Activated naive CD4-positive, alpha-beta T cell treated with anti-CD3 and anti-CD28 coated beads, Interleukin-2, amount 50 U/mL, for 16 hours (primary cell): ENCODE data around the gene LPAR1.
"Not testable (repeated sequence)": the region's sequence is repeated elsewhere in the genome, so short reads cannot be mapped to it uniquely, and the experiment has no call there.

Experiments
- DNase-seq: peaks from one replicate; pipeline ENCODE4 v3.0.0-alpha.2; 2020

Gene LPAR1, protein sequence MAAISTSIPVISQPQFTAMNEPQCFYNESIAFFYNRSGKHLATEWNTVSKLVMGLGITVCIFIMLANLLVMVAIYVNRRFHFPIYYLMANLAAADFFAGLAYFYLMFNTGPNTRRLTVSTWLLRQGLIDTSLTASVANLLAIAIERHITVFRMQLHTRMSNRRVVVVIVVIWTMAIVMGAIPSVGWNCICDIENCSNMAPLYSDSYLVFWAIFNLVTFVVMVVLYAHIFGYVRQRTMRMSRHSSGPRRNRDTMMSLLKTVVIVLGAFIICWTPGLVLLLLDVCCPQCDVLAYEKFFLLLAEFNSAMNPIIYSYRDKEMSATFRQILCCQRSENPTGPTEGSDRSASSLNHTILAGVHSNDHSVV

DNA sequence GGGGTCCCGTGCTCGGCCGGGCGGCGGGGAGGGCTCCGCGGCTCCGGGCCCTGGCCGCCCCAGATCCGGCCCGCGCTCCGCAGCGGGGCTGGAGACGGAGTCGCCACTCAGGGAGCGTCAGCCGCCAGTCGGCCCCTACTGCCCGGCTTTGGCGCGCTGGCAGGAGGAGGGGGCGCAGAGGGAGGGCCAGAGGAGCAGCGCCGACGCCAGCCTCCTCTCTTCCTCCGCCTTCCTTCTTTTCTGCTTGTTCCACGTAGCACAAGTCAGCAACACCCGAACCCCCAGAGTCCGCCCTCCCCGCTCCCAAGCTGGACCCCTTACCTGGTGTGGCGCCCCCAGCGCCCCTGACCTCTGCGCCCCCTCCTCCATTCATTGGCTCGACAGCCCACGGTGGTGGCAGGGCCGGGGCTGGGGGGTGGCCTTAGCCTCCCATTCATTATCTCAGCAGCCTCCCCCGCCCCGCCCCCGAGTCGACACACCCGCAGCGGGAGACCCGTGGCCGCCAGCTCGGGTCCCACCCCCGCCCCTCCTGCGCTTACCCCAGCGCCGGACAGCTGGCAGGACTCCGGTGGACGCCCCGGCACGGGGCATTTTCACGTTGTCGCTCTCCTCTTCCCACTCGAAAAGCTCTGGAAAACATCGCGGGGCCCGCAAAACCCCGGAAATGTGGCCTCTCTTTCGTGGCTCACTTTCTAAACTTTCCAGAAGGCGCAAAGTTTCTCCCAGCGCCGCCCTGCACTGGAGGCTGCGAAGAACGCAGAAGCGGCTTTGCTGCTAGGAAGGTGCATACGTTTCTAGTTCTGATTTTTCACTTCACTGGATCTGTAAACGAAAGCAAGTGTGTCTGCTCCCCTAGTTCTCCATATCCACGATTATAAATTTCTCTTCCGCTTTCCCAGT, at the start of gene LPAR1:
Gene LPAR1, minus strand, starts transcription at position 140 of the 900 bp plus-strand sequence. CDS start 66,353 bp downstream, outside the sequence.
- no peak for DNase-seq

DNA sequence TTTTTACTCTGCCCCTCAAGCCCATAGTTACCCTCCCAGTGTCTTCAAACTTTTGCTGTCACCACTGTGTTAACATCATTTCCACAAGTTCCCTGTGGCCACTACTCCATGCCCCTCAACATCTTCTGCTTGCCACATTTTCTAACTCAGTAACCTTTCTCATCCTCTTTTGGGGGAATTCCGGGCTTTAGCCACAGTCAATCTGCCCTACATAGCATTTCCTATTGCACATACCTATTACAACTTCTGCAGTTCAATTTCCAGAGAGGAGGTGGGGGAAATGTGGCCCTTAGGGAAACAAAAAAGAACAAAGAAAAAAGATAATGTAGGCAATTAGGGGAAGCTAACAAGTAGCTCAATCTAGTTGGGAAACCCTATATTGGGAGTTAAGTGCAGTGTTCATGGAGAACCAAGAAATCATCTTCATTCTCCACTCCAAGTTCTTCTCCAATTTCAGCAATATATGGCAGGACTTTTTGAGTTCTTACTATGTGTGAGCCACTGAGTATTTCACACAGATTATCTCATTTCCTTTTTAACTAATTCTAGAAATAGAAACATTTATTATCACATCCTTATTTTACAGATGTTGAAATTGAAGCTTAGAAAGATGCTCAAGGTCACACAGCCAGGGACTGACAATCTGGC, 40.2 kb upstream of the LPAR1 start:
- DNase-seq, result no peak

DNA sequence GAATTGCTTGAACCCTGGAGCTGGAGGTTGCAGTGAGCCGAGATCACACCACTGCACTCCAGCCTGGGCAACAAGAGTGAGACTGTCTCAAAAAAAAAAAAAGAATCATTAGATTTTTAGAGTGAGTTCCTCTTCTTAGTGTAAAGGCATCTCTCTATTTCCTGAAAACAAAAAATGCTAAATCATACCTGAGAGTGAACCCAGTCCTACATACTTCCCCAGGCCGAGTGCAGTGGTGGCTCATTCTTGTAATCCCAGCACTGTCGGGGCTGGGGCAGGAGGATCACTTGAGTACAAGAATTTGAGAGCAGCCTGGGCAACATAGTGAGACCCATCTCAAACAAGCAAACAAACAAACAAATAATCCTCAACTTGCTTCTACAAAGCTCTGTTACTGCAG, 38.2 kb upstream of the LPAR1 start:
- DNase-seq, result no peak

DNA sequence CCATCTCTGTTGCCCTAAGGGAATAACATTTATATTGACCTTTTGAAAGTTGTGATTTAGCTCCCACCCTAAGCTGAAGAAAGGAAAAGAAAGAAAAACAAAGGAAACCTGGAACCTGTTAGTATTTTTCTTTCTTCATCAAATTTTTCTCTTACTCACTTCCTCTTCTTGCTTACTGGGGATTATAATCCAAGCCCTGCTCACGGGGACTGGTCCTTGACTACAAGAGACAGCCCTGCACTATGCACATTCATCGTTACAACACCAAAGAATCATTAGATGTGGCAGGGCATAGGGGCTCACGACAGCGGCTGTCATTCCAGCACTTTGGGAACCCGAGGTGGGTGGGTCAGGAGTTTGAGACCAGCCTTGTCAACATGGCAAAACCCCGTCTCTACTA, 37.8 kb upstream of the LPAR1 start:
- no peak for DNase-seq

DNA sequence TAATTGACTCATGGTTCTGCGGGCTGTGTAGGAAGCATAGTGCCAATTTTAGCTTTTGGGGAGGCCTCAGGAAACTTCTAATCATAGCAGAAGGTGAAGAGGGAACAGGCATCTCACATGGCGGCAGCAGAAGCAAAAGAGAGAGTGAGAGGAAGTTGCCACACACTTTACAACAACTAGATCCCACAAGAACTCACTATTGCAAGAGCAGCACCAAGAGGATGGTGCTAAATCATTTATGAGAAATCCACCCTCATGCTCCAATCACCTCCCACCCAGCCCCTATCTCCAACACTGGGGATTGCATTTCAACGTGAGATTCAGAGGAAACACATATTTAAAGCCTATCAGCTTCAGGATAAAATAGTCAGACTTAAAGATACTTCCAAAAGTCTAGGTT, 36.1 kb upstream of the LPAR1 start:
- DNase-seq, result no peak

DNA sequence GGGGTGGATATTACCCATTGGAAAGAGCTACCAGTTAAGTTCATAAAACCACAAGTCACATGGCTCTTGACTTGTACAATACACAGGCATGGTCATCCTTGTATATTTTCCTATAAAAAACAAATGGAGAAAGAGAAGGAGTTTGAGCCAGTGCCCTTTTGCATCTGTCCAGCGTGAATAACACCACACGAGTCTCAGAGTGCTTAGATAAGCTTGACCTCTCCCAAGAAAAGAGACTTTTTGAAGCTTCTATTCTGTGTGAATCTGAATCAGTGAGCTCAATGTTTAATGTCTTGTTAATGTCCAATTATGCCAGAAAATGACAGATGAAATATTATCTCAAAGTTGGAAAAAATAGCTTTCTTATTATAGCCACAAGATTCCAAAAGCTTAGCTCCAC, 30.9 kb upstream of the LPAR1 start:
- DNase-seq, result no peak

DNA sequence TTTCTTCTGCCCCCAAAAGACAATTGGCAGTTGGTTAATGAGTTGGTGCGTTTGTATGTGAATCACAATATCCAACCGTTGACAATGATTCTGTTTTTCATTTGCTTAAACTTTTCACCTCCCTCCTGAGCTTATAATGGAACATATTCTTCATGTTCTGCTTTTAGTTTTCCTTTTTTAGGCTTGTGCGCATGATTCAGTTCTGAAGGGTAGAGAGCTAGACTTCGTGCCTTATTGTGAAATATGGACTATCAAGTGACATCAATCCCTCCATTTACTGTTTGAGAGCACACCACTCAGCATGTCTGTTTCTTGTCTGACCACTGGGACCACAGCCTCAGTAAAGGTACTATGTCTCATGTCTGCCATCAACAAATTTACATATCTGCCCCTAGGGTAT, 30.5 kb upstream of the LPAR1 start:
- no peak for DNase-seq

DNA sequence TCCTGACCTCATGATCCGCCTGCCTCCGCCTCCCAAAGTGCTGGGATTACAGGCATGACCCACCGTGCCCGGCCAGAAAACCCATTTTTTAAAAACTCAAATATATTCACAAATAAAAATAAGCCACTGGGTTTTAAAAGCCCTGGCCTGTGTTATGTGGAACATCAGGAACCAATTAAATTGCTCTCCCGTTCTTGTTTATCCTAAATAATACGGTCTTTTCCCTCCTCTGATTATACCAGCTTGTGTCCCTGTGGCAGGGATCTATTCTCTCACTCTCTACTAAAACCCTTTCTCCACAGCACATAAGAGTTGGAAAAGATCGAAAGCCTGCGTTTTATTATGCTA, 30.1 kb upstream of the LPAR1 start:
- no peak for DNase-seq

DNA sequence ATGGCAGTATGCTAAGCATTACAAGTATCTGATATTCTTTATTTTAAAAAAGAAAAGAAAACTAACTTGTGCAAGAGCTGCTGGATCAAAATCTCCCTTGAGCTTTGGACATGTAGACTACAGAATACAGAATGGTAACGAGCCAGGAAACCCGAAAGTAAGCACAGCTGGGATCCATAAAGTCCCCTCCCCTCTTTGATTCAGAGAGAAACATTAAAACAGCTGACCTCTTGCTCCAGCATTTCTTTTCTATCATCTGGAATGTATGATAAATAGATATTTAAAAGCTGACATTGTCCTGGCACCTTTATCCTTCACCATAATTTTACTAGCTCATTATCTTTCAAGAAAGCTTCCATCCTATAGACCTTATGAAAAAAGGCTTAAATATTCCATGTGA, 28.2 kb upstream of the LPAR1 start:
- DNase-seq, result no peak

DNA sequence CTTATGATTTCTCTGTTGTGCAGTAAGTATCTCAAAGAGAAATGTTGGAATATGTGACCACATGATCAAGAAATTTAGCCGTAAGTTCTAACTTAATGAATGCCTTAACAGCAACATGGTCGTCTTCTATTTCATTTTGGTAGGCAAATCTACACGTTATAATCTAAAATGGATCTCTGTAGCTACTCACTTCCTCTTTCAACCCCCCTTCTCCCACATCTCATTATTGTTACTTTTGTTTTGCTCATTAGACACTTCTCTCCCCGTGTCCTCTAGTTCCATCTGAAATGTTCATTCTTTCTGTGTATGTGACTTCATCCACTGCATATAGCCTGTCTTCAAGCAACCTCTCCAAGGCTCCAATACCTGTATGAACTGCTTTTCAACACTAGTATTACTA, 27.1 kb upstream of the LPAR1 start:
- no peak for DNase-seq

DNA sequence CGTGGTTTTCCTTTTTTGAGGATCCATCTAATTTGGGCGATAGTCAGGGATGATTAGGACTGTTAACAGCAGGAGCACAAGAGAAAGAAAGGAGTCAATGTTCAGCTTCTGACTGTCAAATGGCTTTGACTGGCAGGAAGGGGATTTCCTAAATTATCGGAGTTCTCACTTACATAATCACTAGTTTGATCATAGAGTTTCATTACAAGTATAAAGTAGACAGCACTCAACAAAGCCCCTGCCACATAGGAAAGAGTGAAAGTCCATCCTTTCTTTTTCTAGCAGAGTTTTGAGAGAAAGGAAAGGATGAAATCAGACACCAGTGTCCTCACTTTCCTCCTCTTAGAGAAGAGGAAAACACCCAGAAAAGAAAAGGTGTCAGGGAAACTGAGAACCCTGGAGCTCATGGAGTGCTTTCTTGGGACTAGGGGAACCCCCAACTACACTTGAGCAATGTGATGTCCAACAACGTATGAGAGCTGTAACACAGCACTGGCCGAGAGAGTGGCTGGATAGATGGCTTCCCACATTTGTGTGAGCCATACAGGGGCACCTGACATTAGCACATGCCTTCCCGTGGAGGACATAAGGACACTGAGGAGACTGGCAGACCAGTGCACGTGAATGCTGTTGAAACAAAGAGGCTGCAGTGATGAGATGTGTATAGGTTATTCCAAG, 26.0 kb upstream of the LPAR1 start:
- DNase-seq, result no peak

DNA sequence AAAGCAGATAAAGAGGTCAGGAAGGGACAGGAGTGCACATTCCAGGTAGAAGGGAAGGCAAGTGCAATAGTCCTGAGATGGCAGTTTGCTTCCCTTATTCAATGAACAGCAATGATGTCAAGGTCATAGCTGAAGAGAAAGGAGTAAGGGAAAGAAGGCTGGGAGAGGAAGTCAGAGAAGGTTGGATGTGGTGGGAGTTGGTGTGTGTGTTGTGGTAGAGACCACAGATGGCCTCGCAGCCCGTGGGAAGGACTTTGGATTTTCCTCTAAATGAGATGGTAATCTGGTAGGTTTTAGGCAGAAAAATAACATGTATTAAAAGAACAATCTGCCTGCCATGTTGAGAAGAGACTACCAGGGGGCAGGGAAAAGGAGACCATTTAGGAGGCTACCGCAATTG, 25.1 kb upstream of the LPAR1 start:
- DNase-seq, result no peak

DNA sequence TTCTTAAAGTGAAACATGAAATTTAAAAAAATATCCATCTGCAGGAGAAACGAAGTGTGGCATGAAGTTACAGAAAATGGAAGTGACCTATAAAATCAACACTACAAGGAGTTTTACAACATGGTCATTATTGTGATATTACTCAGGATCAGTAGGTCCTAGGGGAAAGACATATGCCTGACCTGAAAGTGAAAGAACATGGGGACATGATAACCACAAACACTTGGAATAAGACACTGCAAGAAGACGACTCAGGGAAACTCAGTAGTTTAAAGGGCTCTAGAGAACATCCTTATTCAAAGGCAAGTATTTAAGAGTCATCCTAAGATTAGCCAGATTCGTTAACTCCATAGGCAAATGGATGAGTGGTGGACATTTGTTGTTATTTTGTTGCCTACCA, 19.9 kb upstream of the LPAR1 start:
- DNase-seq, result no peak

DNA sequence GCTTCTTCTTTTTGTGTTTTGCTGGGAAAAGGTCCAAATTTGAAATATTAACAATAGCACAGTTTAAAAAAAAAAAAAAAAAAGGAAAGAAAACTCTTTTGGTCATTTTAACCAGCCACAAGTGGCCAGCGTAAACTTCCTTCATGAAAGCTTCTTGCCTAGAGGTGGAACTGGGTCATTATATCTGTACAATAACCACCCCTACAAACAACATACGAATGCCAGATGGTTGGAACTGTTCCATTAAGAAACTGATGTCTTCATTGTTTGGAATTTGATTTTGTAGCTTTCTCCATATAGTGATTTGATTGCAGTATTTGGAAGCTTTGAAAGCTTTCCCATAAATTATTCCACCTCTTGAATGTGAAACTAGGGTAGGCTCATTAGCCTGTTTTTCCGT, 18.3 kb upstream of the LPAR1 start:
- DNase-seq, result no peak

DNA sequence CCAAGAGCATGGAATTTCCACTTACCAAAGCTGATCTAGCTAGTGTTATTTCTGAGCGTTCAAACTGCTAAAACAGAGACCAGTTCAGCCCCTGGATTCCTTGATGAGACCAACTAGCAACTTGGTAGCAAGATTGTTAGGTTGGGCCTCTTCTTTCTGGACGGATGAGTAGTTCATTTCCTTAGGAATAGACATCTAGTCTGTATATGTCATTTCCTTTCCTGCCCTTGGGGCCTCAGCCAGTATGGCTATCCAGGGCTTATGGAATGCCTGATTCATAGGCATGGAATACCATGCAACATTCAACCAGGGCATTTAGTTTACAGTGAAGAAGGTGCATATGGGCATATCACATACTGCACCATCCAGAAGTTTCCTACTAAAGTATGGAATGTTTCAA, 14.5 kb upstream of the LPAR1 start:
- DNase-seq, result no peak

DNA sequence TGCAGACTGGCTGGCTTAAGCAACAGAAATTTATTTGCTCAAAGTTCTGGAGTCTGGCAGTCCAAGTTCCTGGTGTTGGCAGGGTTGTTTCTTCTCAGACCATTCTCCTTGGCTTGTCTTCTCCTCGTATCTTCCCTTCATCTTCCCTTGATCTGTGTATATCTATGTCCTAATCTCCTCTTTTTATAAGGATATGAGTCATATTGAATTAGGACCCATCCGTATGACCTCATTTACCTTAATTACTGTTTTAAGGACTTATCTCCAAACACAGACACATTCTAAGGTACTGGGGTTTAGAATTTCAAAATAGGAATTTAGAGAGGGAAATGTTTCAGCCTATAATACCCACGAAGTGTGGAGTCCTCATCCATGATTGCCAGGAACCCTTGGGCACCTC, 13.1 kb upstream of the LPAR1 start:
- no peak for DNase-seq

DNA sequence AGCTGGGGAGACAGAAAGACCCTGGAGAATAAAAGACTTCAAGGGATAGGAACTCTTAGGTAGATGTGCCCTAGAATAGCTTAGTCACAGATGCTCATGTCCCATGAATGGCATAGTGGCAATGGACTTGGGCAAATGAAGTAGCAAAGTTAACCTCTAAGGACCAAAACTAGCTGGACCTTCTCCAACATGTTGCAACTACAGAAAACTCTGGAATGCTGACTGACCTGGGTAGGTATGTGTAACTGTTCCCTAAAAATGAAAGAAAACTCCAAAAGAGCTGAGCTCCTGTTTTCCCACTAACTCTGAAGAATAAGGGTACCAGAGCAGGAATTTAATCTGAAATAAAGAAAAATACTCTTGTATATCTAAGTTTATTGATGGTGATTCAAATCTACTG, 12.5 kb upstream of the LPAR1 start:
- no peak for DNase-seq

DNA sequence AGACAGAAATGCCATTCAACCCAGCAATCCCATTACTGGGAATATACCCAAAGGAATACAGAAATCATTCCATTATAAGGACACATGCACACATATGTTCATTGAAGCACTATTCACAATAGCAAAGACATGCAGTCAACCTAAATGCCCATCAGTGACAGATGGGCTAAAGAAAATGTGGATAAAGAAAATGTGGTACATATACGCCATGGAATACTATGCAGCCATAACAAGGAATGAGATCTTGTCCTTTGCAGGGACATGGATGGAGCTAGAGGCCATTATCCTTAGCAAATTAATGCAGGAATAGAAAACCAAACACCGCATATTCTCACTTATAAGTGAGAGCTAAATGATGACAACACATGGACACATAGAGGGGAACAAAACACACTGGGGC, 9.0 kb upstream of the LPAR1 start:
- not testable (repeated sequence) for DNase-seq

DNA sequence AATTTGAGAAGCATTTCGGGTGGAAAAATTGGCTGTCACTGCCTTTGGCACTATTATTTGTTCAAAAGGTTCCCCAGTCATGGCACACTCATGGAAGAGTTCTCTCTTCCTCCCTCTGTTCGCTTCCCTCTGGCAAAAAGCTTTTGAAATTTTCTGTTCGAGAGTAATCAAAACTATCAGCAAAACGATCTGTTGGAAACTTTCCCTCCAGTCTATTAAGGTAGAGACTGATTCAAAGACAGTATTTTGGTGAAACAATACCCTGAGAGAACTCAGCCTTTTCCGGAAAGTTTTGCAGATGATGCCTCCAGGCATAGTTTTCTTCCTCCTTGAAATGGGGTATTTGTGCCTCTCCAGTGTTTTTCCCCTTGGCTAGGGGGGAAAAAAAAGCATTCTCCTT, 3.6 kb upstream of the LPAR1 start:
- DNase-seq, result no peak

DNA sequence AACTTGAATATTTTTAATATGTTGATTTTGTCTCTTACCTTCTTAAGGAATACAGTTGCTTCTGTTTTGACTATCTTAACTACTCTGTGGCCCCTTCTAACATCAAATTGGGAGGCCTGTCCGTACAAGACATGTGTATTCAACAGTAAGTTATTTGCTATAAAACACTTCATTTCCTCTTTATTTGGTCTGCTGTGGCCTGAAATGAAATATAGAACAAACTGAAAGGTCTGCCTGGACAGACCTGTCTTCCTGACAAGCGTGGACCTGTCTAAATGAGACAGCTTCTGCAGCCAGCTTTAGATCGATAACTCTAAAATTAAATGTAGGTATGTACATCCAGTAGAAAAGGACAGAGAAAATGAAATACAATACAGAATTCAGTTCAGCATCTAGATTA, 2.2 kb upstream of the LPAR1 start:
- DNase-seq, result no peak

DNA sequence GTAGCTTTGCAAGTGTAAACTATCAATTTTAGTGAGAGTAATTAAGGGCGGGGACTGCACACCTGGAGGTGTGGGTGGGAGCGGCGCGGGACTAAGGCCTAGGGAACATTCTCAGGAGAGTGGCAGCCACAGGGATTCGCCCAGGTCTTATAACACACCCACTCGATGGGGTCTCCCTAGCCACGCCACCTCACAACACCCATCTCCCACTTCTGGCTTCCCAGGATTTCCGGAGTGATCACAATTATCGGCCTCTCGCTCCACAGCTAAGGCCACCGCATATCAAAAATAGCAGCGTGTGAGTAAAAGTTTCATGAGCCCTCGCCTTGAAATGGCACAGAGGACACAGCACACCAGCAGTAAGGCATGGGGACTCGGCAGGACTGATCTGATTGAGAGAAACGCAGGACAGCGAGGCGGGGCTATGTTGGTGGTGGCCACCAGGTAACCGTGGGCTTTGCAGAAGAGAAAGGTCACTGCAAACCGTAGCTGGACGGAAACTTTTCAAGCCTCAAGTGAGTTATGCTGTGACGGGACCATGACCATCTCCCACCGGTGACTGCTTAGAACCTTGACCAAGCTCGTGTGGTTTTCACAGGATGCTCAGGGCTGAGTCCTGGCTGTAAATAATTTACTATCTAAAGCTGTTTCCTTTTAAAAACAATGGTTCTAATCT, 1.1 kb upstream of the LPAR1 start:
- DNase-seq, result no peak

DNA sequence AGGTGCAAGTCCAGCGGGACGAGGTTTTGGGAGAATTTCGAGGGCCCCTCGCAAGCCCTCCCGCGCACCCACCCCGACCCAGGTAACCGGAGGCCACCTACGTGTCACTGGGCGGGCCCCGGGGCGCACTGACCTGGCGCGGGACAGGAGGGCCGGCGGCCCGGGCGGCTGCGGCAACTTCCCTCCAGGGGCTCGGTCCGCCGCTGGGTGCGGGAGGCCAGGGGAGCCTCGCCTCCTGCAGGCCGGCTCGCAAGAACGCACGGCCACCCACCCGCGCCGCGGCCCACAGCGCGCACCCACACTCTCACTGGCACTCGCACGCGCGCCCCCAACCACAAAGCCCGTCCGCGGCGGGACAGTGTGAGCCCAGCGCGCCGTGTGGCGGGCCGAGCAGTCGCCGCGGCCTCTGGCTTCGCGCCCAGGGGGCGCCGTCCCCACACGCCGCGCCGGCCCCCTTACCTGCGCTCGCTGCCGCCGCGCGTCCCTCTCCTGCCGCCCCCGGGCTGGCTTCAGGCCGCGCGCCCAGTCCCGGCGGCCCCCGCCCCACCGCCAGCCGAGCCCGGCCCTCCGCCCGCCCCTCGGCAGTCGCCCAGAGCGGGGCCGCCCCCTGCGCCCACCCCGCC, 451 bp downstream of the LPAR1 start:
- no peak for DNase-seq
